ENCODE results near the gene CACNA1A.

DNA sequence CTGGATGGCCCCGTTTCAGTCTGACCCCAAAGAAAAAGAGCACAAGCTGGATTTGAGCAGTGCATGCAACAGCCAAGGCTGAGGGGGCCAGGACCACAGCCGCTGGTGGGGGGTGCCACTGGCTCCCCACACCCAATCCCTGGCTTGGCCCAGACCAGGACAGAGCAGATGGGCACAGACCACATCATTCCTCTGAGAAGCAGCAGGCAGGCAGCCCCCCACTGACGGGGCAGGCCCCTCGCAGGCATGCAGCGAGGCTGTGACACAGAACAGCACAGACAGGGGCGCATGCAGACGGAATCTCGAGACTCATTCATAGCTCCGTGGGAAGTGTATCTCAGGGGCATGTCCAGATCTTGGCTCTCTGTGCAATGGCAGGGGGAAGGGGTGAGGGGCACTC is 281.2 kb downstream of the CACNA1A start:
- TF ChIP-seq EZH2 (optimal IDR thresholded peaks at IDR 0.05; ENCODE audit: low read depth, low read length), result no peak
- TF ChIP-seq, protein P1, sequence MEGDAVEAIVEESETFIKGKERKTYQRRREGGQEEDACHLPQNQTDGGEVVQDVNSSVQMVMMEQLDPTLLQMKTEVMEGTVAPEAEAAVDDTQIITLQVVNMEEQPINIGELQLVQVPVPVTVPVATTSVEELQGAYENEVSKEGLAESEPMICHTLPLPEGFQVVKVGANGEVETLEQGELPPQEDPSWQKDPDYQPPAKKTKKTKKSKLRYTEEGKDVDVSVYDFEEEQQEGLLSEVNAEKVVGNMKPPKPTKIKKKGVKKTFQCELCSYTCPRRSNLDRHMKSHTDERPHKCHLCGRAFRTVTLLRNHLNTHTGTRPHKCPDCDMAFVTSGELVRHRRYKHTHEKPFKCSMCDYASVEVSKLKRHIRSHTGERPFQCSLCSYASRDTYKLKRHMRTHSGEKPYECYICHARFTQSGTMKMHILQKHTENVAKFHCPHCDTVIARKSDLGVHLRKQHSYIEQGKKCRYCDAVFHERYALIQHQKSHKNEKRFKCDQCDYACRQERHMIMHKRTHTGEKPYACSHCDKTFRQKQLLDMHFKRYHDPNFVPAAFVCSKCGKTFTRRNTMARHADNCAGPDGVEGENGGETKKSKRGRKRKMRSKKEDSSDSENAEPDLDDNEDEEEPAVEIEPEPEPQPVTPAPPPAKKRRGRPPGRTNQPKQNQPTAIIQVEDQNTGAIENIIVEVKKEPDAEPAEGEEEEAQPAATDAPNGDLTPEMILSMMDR (IDR thresholded peaks at IDR 0.05; ENCODE audit: low read length), result no peak
- TF ChIP-seq EZH2phosphoT487 (IDR thresholded peaks at IDR 0.05; ENCODE audit: low read length), result no peak

Data from MM.1S (cell line).